WERI-Rb-1 (cell line): Measurements from ENCODE around the gene OR6C76.
"Not testable (repeated sequence)": the region's sequence is repeated elsewhere in the genome, so short reads cannot be mapped to it uniquely, and the experiment has no call there.

Experiments used
- DNase-seq: peaks from one replicate; pipeline ENCODE4 v3.0.0-alpha.2; 2020
- H3K27ac ChIP-seq: fragments of 250-450 bp; sonication (Bioruptor Pico); 2 replicates; pipeline ENCODE4 v1.5.1; 2020; ENCODE audit warnings: mild to moderate bottlenecking, moderate library complexity
- H3K27me3 ChIP-seq: fragments of 250-450 bp; sonication (Bioruptor Pico); 2 replicates; pipeline ENCODE4 v1.5.1; 2021; ENCODE audit warnings: mild to moderate bottlenecking, low read depth, moderate library complexity; ENCODE audit not compliant: insufficient read depth, severe bottlenecking
- H3K36me3 ChIP-seq: fragments of 250-450 bp; sonication (Bioruptor Pico); 2 replicates; pipeline ENCODE4 v1.5.1; 2020; ENCODE audit warnings: mild to moderate bottlenecking, moderate library complexity
- H3K4me3 ChIP-seq: 2 replicates; pipeline ENCODE4 v1.5.1; 2011; ENCODE audit warnings: low read depth, mild to moderate bottlenecking, control low read depth, low read length
- H3K9me3 ChIP-seq: fragments of 250-450 bp; sonication (Bioruptor Pico); 2 replicates; pipeline ENCODE4 v1.5.1; 2021; ENCODE audit warnings: mild to moderate bottlenecking, moderate library complexity; ENCODE audit not compliant: severe bottlenecking
- TF ChIP-seq, protein P1 (sequence below): IDR thresholded peaks from 2 replicates; pipeline ENCODE4 v1.5.1; 2011; ENCODE audit warnings: low read depth, mild to moderate bottlenecking, control low read depth, inconsistent platforms, low read length

The OR6C76 gene

DNA sequence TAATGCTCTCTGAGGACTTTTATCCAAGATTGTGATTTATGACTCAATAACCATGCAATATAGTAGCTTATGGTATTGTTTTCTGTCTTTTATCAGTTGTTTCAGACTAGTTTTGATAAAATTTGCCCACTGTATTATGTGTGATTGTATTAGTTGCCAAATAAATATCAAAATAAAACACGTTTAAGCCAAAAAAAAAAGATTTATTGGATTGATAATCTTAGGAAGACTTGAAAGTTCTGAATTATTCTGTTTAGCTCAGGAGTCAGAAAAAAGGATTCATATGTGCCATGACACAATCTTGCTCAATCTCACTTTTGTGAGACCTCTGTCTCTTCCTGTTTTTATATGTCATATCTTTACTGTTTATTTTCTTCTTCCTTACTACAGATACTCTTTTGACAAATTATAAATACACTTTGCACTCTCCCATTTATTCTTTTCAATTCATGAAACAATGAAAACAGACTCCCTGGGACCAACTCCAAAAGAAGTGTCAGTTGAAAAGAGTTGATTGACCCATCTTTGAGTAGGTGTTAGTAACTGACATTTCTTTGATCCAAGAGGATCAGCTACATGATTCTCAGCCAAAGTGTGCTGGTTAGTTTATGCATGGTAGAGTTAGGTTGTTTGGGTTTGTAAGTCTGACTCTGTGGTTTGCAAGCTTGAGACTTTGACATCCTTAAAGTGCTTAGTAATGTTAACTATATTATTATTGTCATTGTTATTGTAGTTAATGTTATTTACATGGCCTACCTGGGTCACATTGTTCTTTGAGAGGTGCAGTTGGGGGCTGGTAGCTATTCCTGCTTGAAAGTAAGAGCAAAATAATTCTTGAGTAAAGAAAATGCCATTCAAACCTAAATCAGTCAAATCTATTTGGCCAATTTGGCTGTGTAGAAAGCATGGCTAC, 2.5 kb downstream of the OR6C76 start:
- Histone ChIP-seq H3K9me3 (no peaks in the 10 kb centered on the region), H3K27ac (no peak overlapping the region), H3K36me3 (no peaks in the 10 kb centered on the region), H3K27me3 (no peaks in the 10 kb centered on the region), H3K4me3 (no peak overlapping the region)
- DNase-seq: no peak
- TF ChIP-seq, protein P1, sequence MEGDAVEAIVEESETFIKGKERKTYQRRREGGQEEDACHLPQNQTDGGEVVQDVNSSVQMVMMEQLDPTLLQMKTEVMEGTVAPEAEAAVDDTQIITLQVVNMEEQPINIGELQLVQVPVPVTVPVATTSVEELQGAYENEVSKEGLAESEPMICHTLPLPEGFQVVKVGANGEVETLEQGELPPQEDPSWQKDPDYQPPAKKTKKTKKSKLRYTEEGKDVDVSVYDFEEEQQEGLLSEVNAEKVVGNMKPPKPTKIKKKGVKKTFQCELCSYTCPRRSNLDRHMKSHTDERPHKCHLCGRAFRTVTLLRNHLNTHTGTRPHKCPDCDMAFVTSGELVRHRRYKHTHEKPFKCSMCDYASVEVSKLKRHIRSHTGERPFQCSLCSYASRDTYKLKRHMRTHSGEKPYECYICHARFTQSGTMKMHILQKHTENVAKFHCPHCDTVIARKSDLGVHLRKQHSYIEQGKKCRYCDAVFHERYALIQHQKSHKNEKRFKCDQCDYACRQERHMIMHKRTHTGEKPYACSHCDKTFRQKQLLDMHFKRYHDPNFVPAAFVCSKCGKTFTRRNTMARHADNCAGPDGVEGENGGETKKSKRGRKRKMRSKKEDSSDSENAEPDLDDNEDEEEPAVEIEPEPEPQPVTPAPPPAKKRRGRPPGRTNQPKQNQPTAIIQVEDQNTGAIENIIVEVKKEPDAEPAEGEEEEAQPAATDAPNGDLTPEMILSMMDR: no peak

DNA sequence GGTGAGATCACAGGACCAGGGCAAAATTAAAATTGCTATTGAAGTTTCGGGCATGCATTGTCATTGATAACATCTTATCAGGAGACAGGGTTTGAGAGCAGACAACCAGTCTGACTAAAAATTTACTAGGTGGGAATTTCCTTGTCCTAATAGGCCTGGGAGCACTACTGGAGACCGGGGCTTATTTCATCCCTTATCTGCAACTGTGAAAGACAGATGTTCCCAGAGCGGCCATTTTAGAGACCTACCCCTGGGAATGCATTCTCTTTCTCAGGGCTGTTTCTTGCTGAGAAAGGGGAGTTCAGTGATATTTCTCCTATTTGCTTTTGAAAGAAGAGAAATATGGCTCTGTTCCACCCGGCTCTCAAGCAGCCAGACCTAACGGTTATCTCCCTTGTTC, 15.2 kb downstream of the OR6C76 start:
- DNase-seq, H3K4me3 ChIP-seq, H3K36me3 ChIP-seq, H3K27ac ChIP-seq, H3K9me3 ChIP-seq: not testable (repeated sequence)
- H3K27me3 ChIP-seq: peaks cover 18% of the 10 kb centered on the region

DNA sequence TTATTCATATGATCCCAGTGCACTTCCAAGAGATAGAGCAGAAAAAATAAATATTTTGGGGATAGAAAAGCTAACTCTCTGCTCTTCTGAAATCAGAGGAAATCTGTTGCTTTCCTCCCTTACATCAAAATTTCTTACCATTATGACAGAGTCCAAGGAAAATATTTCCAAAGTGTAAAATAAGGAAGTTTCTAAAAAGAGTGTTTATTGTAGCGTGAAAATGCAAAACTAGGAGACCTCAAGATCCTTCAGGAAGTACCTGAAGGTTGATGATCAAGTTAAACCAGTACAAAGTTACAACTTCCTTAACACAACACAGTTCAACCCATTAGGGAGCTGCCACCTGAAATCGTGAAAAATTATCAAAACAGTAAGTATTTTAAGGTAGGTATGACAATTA, 17.7 kb downstream of the OR6C76 start, which contains the start of gene OR6C2:
Gene OR6C2 (plus strand): TSS at position 301 of the 400 bp plus-strand sequence. CDS start 8,138 bp downstream, outside the sequence.
- Histone ChIP-seq H3K27ac (no peak within 1 kb of the TSS), H3K9me3 (no peaks in the 10 kb centered on the region), H3K27me3 (peaks cover 27% of the 10 kb centered on the region), H3K4me3 (no peak within 1 kb of the TSS), H3K36me3 (no peaks in the 10 kb centered on the region)
- DNase-seq: no peak
- TF ChIP-seq, protein P1: no peak

DNA sequence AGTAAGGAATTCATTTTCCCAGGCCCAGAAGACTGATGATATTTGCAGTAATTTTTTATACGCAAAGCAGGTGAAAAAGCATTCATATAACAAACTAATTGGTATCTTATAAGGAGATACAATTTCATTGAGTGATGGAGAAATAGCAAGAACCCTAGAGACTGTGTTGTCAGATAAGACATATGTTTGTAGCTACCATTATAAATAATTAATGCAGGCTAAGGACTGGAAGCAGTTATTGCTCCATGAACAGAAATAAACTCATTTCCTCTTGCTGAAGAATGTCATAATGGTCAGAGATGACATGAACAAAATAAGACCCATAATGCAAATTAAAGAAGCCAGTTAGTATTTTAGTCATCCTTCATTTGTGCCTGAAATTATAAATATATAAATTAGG, 19.3 kb downstream of the OR6C76 start:
- H3K36me3 ChIP-seq: no peaks in the 10 kb centered on the region
- H3K27ac ChIP-seq: no peak overlapping the region
- TF ChIP-seq, protein P1: no peak
- H3K4me3 ChIP-seq: no peak overlapping the region
- DNase-seq: no peak
- H3K27me3 ChIP-seq: peaks cover 28% of the 10 kb centered on the region
- no peaks in the 10 kb centered on the region for H3K9me3 ChIP-seq

DNA sequence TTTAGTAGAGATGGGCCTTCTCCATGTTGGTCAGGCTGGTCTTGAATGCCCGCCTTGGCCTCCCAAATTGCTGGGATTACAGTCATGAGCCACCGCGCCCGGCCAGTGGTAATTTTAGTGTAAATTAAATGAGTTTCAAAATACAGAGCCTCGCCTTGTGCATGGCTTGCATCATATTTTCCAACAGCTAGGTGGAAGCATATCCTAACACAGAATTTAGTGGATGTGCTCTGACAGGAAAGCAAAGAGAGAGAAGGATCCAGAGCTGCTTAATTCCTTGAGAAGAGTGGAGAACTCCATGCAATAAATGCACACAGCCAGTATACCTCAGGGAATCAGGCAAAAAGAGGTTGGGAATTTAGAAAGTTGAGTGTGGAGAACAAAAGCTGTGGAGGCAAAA, 20.3 kb downstream of the OR6C76 start:
- no peaks in the 10 kb centered on the region for H3K36me3 ChIP-seq
- peaks cover 30% of the 10 kb centered on the region for H3K27me3 ChIP-seq
- no peak overlapping the region for H3K4me3 ChIP-seq
- DNase-seq: no peak
- no peak overlapping the region for H3K27ac ChIP-seq
- TF ChIP-seq, protein P1: no peak
- no peaks in the 10 kb centered on the region for H3K9me3 ChIP-seq

DNA sequence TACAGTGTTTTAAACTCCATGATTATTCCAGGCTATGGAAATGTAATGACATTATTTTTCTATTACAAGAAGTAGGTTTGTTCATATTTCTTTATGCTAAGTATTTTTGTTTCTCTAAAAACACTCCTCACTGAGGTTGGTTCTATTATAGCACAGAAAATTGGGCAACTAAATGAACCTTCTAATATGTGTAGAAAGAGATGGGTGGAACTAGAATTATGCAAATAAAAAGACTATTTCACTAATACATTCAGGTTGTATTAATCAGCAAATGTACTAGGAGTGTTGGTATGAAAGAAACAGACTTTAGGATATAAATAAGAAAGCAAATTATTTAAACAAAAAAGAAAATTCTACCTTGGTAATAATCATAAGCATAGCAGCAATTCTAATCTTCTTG, 22.8 kb downstream of the OR6C76 start:
- H3K36me3 ChIP-seq: no peaks in the 10 kb centered on the region
- no peak for DNase-seq
- no peak overlapping the region for H3K27ac ChIP-seq
- peaks cover 26% of the 10 kb centered on the region for H3K27me3 ChIP-seq
- no peaks in the 10 kb centered on the region for H3K9me3 ChIP-seq
- no peak overlapping the region for H3K4me3 ChIP-seq
- TF ChIP-seq, protein P1: no peak

DNA sequence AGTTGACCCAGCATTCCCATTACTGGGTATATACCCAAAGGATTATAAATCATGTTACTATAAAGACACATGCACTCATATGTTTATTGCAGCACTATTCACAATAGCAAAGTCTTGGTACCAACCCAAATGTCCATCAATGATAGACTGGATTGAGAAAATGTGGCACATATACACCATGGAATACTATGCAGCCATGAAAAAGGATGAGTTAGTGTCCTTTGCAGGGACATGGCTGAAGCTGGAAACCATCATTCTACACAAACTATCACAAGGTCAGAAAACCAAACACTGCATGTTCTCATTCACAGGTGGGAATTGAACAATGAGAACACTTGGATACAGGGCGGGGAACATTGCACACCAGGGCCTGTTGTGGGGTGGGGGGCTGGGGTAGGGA, 38.9 kb downstream of the OR6C76 start:
- not testable (repeated sequence) for H3K36me3 ChIP-seq, H3K9me3 ChIP-seq, DNase-seq, H3K4me3 ChIP-seq, H3K27ac ChIP-seq
- peaks cover 16% of the 10 kb centered on the region for H3K27me3 ChIP-seq
